Neural progenitor cell (in vitro differentiated cells): Measurements from ENCODE around the gene CATSPERB. TPM values are rescaled to one million over a fixed set of nuclear protein-coding genes. Genes with fewer than 3 reads are reported as not detected.

ENCODE experiments used
- DNase-seq: peaks from one replicate; pipeline ENCODE4 v3.0.0-alpha.2; 2016; ENCODE audit warnings: low spot score
- H2AFZ ChIP-seq: fragments of 200-600 bp; sonication (generic); replicated peaks from 2 replicates; pipeline ENCODE4 v1.6.1; 2016; ENCODE audit warnings: antibody characterized with exemption
- H3F3A ChIP-seq: fragments of 200-600 bp; sonication (generic); 2 replicates; pipeline ENCODE4 v1.6.1; 2016; ENCODE audit warnings: antibody characterized with exemption, low read depth
- H3K27ac ChIP-seq: fragments of 200-600 bp; sonication (generic); 2 replicates; pipeline ENCODE4 v1.5.1; 2016; ENCODE audit warnings: mild to moderate bottlenecking
- H3K27me3 ChIP-seq: fragments of 200-600 bp; sonication (generic); 2 replicates; pipeline ENCODE4 v1.6.1; 2016; ENCODE audit warnings: mild to moderate bottlenecking, moderate library complexity
- H3K36me3 ChIP-seq: fragments of 200-600 bp; sonication (generic); 2 replicates; pipeline ENCODE4 v1.5.1; 2016
- H3K4me1 ChIP-seq: fragments of 200-600 bp; sonication (generic); 2 replicates; pipeline ENCODE4 v1.6.1; 2016; ENCODE audit warnings: mixed run types
- H3K4me2 ChIP-seq: fragments of 200-600 bp; sonication (generic); 2 replicates; pipeline ENCODE4 v1.6.1; 2016
- H3K4me3 ChIP-seq: fragments of 200-600 bp; sonication (generic); 2 replicates; pipeline ENCODE4 v1.5.1; 2016
- H3K79me2 ChIP-seq: fragments of 200-600 bp; sonication (generic); 2 replicates; pipeline ENCODE4 v1.6.1; 2016; ENCODE audit warnings: low read depth
- H3K9ac ChIP-seq: fragments of 200-600 bp; sonication (generic); 2 replicates; pipeline ENCODE4 v1.6.1; 2016
- H3K9me3 ChIP-seq: fragments of 200-600 bp; sonication (generic); 2 replicates; pipeline ENCODE4 v1.5.1; 2016; ENCODE audit warnings: low read depth
- H4K20me1 ChIP-seq: fragments of 200-600 bp; sonication (generic); 2 replicates; pipeline ENCODE4 v1.6.1; 2016; ENCODE audit warnings: low read depth
- H3K27ac Mint-ChIP-seq: 3 replicates; pipeline ENCODE4 v1.8.0; 2021; ENCODE audit warnings: mixed read lengths
- H3K27me3 Mint-ChIP-seq: 2 replicates; pipeline ENCODE4 v1.8.0; 2022; ENCODE audit warnings: low read depth, mild to moderate bottlenecking, inconsistent platforms, moderate library complexity, mixed read lengths; ENCODE audit not compliant: insufficient read depth
- H3K36me3 Mint-ChIP-seq: 3 replicates; pipeline ENCODE4 v1.8.0; 2021; ENCODE audit warnings: mixed read lengths
- H3K4me1 Mint-ChIP-seq: 3 replicates; pipeline ENCODE4 v1.8.0; 2021; ENCODE audit warnings: mixed read lengths
- H3K4me3 Mint-ChIP-seq: 3 replicates; pipeline ENCODE4 v1.8.0; 2021; ENCODE audit warnings: mild to moderate bottlenecking, moderate library complexity, mixed read lengths
- H3K9me3 Mint-ChIP-seq: 3 replicates; pipeline ENCODE4 v1.8.0; 2020; ENCODE audit warnings: mixed read lengths
- CTCF ChIP-seq: fragments of 200-600 bp; sonication (generic); IDR thresholded peaks from 2 replicates; pipeline ENCODE4 v1.5.1; 2017; ENCODE audit warnings: antibody characterized with exemption, mild to moderate bottlenecking
- EZH2 ChIP-seq: fragments of 200-600 bp; sonication (generic); IDR thresholded peaks from 2 replicates; pipeline ENCODE4 v1.6.1; 2017; ENCODE audit warnings: antibody characterized with exemption, mild to moderate bottlenecking, moderate library complexity
- EZH2phosphoT487 ChIP-seq: fragments of 200-600 bp; sonication (generic); IDR thresholded peaks from 2 replicates; pipeline ENCODE4 v1.6.1; 2017; ENCODE audit warnings: antibody characterized with exemption
- total RNA-seq: library from RNA; depleted of rRNA; stranded (reverse); fragments of >200 nt; gene quantifications from 2 replicates; pipeline ENCODE4 v1.2.3, GENCODE V29; 2015; ENCODE audit warnings: low replicate concordance

CATSPERB gene
- total RNA-seq, 1 donor from 2014 or later: not detected

GRCh38 chr14:91752961-91753360 lies 21.1 kb upstream of the CATSPERB start:
- H3K79me2 ChIP-seq: no peaks in the 10 kb centered on the region
- H3K36me3 Mint-ChIP-seq: no peaks in the 10 kb centered on the region
- H3K27me3 ChIP-seq: no peaks in the 10 kb centered on the region
- H3K9ac ChIP-seq: no peak overlapping the region
- no peak overlapping the region for H3K4me3 Mint-ChIP-seq
- H3K36me3 ChIP-seq: no peaks in the 10 kb centered on the region
- H3K27ac ChIP-seq: no peak overlapping the region
- no peak overlapping the region for H3K4me3 ChIP-seq
- H3K4me1 ChIP-seq: no peaks in the 10 kb centered on the region
- H3K27ac Mint-ChIP-seq: no peak overlapping the region
- TF ChIP-seq EZH2: no peak
- no peak for TF ChIP-seq CTCF
- TF ChIP-seq EZH2phosphoT487: no peak
- H3F3A ChIP-seq: no peaks in the 10 kb centered on the region
- H3K9me3 Mint-ChIP-seq: no peaks in the 10 kb centered on the region
- DNase-seq: no peak
- no peak overlapping the region for H2AFZ ChIP-seq
- no peaks in the 10 kb centered on the region for H4K20me1 ChIP-seq
- H3K4me1 Mint-ChIP-seq: peaks cover 5% of the 10 kb centered on the region
- no peaks in the 10 kb centered on the region for H3K9me3 ChIP-seq
- H3K27me3 Mint-ChIP-seq: peaks cover 2% of the 10 kb centered on the region
- no peak overlapping the region for H3K4me2 ChIP-seq

GRCh38 chr14:91751719-91752118 lies 19.8 kb upstream of the CATSPERB start:
- no peak overlapping the region for H2AFZ ChIP-seq
- H3F3A ChIP-seq: no peaks in the 10 kb centered on the region
- Mint-ChIP-seq H3K4me1 (peaks cover 5% of the 10 kb centered on the region), H3K9me3 (no peaks in the 10 kb centered on the region), H3K4me3 (no peak overlapping the region), H3K27ac (no peak overlapping the region), H3K27me3 (peaks cover 2% of the 10 kb centered on the region), H3K36me3 (no peaks in the 10 kb centered on the region)
- H3K36me3 ChIP-seq: no peaks in the 10 kb centered on the region
- no peak overlapping the region for H3K4me2 ChIP-seq
- H3K27me3 ChIP-seq: no peaks in the 10 kb centered on the region
- H3K4me3 ChIP-seq: no peak overlapping the region
- no peaks in the 10 kb centered on the region for H4K20me1 ChIP-seq
- H3K27ac ChIP-seq: no peak overlapping the region
- TF ChIP-seq EZH2phosphoT487 (no peak), CTCF (no peak), EZH2 (no peak)
- no peaks in the 10 kb centered on the region for H3K9me3 ChIP-seq
- no peaks in the 10 kb centered on the region for H3K4me1 ChIP-seq
- H3K79me2 ChIP-seq: no peaks in the 10 kb centered on the region
- no peak for DNase-seq
- no peak overlapping the region for H3K9ac ChIP-seq

GRCh38 chr14:91750634-91751198 lies 18.8 kb upstream of the CATSPERB start:
- Histone ChIP-seq H2AFZ (no peak overlapping the region), H3F3A (no peaks in the 10 kb centered on the region), H3K9ac (no peak overlapping the region), H3K27ac (no peak overlapping the region), H3K79me2 (no peaks in the 10 kb centered on the region), H4K20me1 (no peaks in the 10 kb centered on the region), H3K36me3 (no peaks in the 10 kb centered on the region), H3K27me3 (no peaks in the 10 kb centered on the region), H3K9me3 (no peaks in the 10 kb centered on the region), H3K4me1 (no peaks in the 10 kb centered on the region), H3K4me2 (no peak overlapping the region), H3K4me3 (no peak overlapping the region)
- no peak for DNase-seq
- H3K27ac Mint-ChIP-seq: no peak overlapping the region
- no peak overlapping the region for H3K4me3 Mint-ChIP-seq
- peaks cover 5% of the 10 kb centered on the region for H3K4me1 Mint-ChIP-seq
- TF ChIP-seq EZH2phosphoT487 (no peak), EZH2 (no peak), CTCF (no peak)
- no peaks in the 10 kb centered on the region for H3K9me3 Mint-ChIP-seq
- peaks cover 2% of the 10 kb centered on the region for H3K27me3 Mint-ChIP-seq
- no peaks in the 10 kb centered on the region for H3K36me3 Mint-ChIP-seq
